DOHH2 (cell line): Measurements from ENCODE around the gene ZBTB39.
"Not testable (repeated sequence)": the region's sequence is repeated elsewhere in the genome, so short reads cannot be mapped to it uniquely, and the experiment has no call there.

Source experiments
- EZH2phosphoT487 ChIP-seq: fragments of 200-600 bp; sonication (generic); IDR thresholded peaks from 2 replicates; pipeline ENCODE4 v1.6.1; 2017; ENCODE audit warnings: borderline replicate concordance, mild to moderate bottlenecking, antibody characterized with exemption, low read length, moderate library complexity, mixed read lengths
- TF ChIP-seq, protein P1 (sequence below): fragments of 200-600 bp; sonication (generic); IDR thresholded peaks from one replicate; pipeline ENCODE4 v1.5.1; 2014; ENCODE audit warnings: antibody characterized with exemption, mild to moderate bottlenecking, low read depth, low read length; ENCODE audit not compliant: poor library complexity, severe bottlenecking

DNA sequence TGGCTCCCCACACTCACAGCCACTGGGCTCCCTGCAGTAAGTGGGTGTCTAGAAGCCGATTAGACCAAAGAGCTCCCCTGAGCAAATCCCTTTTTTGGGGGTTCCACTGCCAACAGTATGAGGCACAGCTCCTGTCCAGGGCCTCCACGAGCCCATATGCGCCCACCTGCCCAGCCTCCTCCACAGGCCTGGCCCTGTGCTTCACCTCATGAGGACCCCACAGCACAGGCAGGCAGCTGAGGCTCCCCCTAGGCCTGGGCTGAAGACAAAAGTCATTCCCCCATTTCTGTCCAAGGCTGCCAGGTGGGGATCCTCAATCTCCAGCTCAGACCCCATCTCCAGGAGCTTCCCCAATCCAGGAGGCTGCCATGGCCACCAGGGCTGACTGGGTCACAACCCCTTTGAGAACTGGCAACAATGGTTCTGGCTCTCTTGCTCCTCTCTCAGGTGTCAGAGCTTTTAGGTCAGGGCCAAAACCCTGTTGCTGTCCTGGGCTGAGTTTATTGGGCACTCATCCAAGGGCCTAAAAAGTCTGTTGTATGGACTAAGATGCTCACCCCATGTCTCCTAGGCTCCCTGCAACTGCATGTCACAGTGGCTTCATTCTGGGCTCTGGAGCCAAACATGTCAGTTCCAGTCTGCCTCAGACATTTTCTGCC, 23.6 kb downstream of the ZBTB39 start:
- TF ChIP-seq EZH2phosphoT487 = not testable (repeated sequence)
- TF ChIP-seq, protein P1, sequence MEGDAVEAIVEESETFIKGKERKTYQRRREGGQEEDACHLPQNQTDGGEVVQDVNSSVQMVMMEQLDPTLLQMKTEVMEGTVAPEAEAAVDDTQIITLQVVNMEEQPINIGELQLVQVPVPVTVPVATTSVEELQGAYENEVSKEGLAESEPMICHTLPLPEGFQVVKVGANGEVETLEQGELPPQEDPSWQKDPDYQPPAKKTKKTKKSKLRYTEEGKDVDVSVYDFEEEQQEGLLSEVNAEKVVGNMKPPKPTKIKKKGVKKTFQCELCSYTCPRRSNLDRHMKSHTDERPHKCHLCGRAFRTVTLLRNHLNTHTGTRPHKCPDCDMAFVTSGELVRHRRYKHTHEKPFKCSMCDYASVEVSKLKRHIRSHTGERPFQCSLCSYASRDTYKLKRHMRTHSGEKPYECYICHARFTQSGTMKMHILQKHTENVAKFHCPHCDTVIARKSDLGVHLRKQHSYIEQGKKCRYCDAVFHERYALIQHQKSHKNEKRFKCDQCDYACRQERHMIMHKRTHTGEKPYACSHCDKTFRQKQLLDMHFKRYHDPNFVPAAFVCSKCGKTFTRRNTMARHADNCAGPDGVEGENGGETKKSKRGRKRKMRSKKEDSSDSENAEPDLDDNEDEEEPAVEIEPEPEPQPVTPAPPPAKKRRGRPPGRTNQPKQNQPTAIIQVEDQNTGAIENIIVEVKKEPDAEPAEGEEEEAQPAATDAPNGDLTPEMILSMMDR = not testable (repeated sequence)
